ENCODE measurements around the gene TDP2. TPM values are rescaled to one million over a fixed set of nuclear protein-coding genes. Genes with fewer than 3 reads are reported as not detected.
"Not testable (repeated sequence)": the region's sequence is repeated elsewhere in the genome, so short reads cannot be mapped to it uniquely, and the experiment has no call there.

Gene TDP2
- total and polyA plus RNA-seq, 9 of the 15 experiments (the other 6 are each of a cell fraction or from before 2014, with no cell fraction given): 27.7 to 60.1 (median 31.8) TPM

DNA sequence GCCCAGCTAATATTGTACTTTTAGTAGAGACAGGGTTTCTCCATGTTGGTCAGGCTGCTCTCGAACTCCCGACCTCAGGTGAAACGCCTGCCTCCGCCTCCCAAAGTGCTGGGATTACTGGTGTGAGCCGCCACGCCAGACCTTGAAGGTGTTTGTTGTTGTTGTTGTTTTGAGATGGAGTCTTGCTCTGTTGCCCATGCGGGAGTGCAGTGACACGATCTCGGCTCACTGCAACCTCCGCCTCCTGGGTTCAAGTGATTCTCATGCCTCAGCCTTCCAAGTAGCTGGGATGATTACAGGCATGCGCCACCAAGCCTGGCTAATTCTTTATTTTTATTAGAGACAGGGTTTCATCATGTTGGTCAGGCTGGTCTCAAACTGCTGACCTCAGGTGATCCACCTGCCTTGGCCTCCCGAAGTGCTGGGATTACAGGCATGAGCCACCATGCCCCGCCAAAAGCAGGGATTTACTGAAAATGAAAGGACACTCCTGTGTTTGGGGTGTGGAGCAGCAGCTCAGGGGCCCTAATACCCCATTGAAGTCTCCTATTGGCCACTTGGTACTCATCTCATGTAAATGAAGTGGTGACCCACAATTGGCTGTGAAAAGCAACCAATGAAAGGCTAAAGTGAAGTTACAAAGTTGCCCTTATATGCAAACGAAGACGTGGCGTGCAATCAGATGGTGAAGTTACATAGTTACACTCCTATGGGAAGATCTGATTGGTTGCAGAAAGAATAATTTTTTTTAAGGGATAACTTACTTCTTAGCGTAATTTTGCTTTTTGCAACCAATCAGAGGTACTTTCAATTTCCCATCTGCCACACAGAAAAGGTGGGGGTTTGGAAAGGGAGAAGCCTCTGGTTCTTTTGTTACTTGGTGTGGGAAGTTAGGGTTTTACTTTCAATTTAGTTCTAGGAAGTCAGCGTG lies 1.6 kb upstream of the TDP2 start (continued):
- TF ChIP-seq RFX5 (IDR thresholded peaks at IDR 0.05; ENCODE audit: low read depth, low read length): peak; percentile 82
- TF ChIP-seq BCOR (IDR thresholded peaks at IDR 0.05): peak; percentile 72
- TF ChIP-seq CREM (IDR thresholded peaks at IDR 0.05; ENCODE audit: low read depth): peak; percentile 65; the same call in 1 of the 2 replicates
- peak; percentile 64 for TF ChIP-seq POLR2G (IDR thresholded peaks at IDR 0.05; ENCODE audit: low read depth, low read length)
- TF ChIP-seq ZNF384 (IDR thresholded peaks at IDR 0.05; ENCODE audit: low read depth, low read length): peak; percentile 94
- 0 out of 2 replicates have a peak, but pooled peaks have one; percentile 32 for TF ChIP-seq ZNF324 (CRISPR knock-in tag; IDR thresholded peaks at IDR 0.05)
- peak; percentile 41; the same call in 1 of the 2 replicates for TF ChIP-seq MAFG (tag; conservative IDR thresholded peaks at IDR 0.05)
- TF ChIP-seq, protein P1, sequence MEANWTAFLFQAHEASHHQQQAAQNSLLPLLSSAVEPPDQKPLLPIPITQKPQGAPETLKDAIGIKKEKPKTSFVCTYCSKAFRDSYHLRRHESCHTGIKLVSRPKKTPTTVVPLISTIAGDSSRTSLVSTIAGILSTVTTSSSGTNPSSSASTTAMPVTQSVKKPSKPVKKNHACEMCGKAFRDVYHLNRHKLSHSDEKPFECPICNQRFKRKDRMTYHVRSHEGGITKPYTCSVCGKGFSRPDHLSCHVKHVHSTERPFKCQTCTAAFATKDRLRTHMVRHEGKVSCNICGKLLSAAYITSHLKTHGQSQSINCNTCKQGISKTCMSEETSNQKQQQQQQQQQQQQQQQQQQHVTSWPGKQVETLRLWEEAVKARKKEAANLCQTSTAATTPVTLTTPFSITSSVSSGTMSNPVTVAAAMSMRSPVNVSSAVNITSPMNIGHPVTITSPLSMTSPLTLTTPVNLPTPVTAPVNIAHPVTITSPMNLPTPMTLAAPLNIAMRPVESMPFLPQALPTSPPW (CRISPR knock-in tag; IDR thresholded peaks at IDR 0.05): peak; percentile 70; the same call in 1 of the 2 replicates
- peak; percentile 35; the same call in 1 of the 2 replicates for TF ChIP-seq SMARCA4 (IDR thresholded peaks at IDR 0.05)
- peak; percentile 91 for TF ChIP-seq ZNF584 (CRISPR knock-in tag; IDR thresholded peaks at IDR 0.05; ENCODE audit: low read depth)
- peak; percentile 47; the same call in 1 of the 2 replicates for TF ChIP-seq NFRKB (IDR thresholded peaks at IDR 0.05; ENCODE audit: low read depth)
- TF ChIP-seq FOXJ2 (tag; IDR thresholded peaks at IDR 0.05): peak; percentile 84
- TF ChIP-seq LARP7 (IDR thresholded peaks at IDR 0.05): 0 out of 2 replicates have a peak, but pooled peaks have one; percentile 53
- 0 out of 2 replicates have a peak, but pooled peaks have one; percentile 2 for TF ChIP-seq TAL1 (IDR thresholded peaks at IDR 0.05)
- TF ChIP-seq CEBPG (CRISPR knock-in tag; IDR thresholded peaks at IDR 0.05): peak; percentile 65
- peak; percentile 51 to 63; a peak in 2 of 4 replicates for TF ChIP-seq CEBPG (tag; conservative IDR thresholded peaks at IDR 0.05 in 1 of 2, IDR thresholded peaks at IDR 0.05 in 1 of 2)
- peak; percentile 86 for TF ChIP-seq BRD9 (IDR thresholded peaks at IDR 0.05; ENCODE audit: low read depth, partially characterized antibody)
- TF ChIP-seq, protein P2, sequence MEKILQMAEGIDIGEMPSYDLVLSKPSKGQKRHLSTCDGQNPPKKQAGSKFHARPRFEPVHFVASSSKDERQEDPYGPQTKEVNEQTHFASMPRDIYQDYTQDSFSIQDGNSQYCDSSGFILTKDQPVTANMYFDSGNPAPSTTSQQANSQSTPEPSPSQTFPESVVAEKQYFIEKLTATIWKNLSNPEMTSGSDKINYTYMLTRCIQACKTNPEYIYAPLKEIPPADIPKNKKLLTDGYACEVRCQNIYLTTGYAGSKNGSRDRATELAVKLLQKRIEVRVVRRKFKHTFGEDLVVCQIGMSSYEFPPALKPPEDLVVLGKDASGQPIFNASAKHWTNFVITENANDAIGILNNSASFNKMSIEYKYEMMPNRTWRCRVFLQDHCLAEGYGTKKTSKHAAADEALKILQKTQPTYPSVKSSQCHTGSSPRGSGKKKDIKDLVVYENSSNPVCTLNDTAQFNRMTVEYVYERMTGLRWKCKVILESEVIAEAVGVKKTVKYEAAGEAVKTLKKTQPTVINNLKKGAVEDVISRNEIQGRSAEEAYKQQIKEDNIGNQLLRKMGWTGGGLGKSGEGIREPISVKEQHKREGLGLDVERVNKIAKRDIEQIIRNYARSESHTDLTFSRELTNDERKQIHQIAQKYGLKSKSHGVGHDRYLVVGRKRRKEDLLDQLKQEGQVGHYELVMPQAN (IDR thresholded peaks at IDR 0.05; ENCODE audit: borderline replicate concordance): peak; percentile 69; the same call in 1 of the 2 replicates
- TF ChIP-seq ASH1L (IDR thresholded peaks at IDR 0.05; ENCODE audit: borderline replicate concordance, low read depth, partially characterized antibody): peak; percentile 85
- peak; percentile 30; the same call in 1 of the 2 replicates for TF ChIP-seq ATF3 (IDR thresholded peaks at IDR 0.05)
- TF ChIP-seq ATF3 (CRISPR knock-in tag; conservative IDR thresholded peaks at IDR 0.05): 0 out of 2 replicates have a peak, but pooled peaks have one; percentile 24
- TF ChIP-seq TOE1 (IDR thresholded peaks at IDR 0.05; ENCODE audit: borderline replicate concordance): peak; percentile 41; the same call in 1 of the 2 replicates
- TF ChIP-seq TOE1 (CRISPR knock-in tag; IDR thresholded peaks at IDR 0.05; ENCODE audit: borderline replicate concordance, low read depth): not testable (repeated sequence)
